Naive thymus-derived CD4-positive, alpha-beta T cell (primary cell): ENCODE results near the gene TNC. TPM values are rescaled to one million over a fixed set of nuclear protein-coding genes. Genes with fewer than 3 reads are reported as not detected.

Experiments used
- ATAC-seq: fragments of 150-1000 bp; cut with Tn5 transposase; 2 replicates; pipeline ENCODE4 v1.10.0; 2021; ENCODE audit warnings: mild to moderate bottlenecking, moderate library complexity
- CTCF ChIA-PET: fragments of 350-600 bp; sonication (Branson Sonifier 250); formaldehyde crosslinking; loops from one replicate; lab custom pipeline; 2021; ENCODE audit warnings: antibody characterized with exemption; lab: Charles Lee
- POLR2A ChIA-PET: fragments of 350-600 bp; sonication (Branson Sonifier 250); formaldehyde crosslinking; loops from one replicate; lab custom pipeline; 2021; ENCODE audit warnings: antibody characterized with exemption, inconsistent platforms; lab: Charles Lee
- DNase-seq, 9 donors: peaks; one replicate each; pipeline versions ENCODE4 v3.0.0 to v3.0.0-alpha.2; 2020 to 2022; ENCODE audit warnings: mixed read lengths in 1 of 9
- H3K27ac ChIP-seq: one replicate; pipeline ENCODE4 v1.7.0; 2013; ENCODE audit warnings: mild to moderate bottlenecking, low read depth, low read length, moderate library complexity
- H3K27me3 ChIP-seq, 2 donors: one replicate each; pipeline ENCODE4 v1.7.0; 2013; ENCODE audit warnings: low read length in 2 of 2, mild to moderate bottlenecking in 2 of 2, moderate library complexity in 2 of 2; ENCODE audit not compliant: control insufficient read depth in 2 of 2, insufficient read depth in 2 of 2
- H3K36me3 ChIP-seq, 3 experiments: 1 replicate in 2 of 3; 2 replicates in 1 of 3; pipeline ENCODE4 v1.7.0; 2013; ENCODE audit warnings: low read length in 3 of 3, mild to moderate bottlenecking in 3 of 3, moderate library complexity in 1 of 3; ENCODE audit not compliant: insufficient read depth in 3 of 3, control insufficient read depth in 2 of 3
- H3K4me1 ChIP-seq, 2 donors: one replicate each; pipeline ENCODE4 v1.7.0; 2013; ENCODE audit warnings: low read length in 2 of 2, mild to moderate bottlenecking in 2 of 2, moderate library complexity in 1 of 2; ENCODE audit not compliant: control insufficient read depth in 2 of 2, insufficient read depth in 2 of 2
- H3K4me3 ChIP-seq: 2 replicates; pipeline ENCODE4 v1.7.0; 2013; ENCODE audit warnings: mild to moderate bottlenecking, low read length
- H3K9me3 ChIP-seq, 3 experiments: 1 replicate in 2 of 3; 2 replicates in 1 of 3; pipeline ENCODE4 v1.7.0; 2013; ENCODE audit warnings: low read length in 3 of 3; ENCODE audit not compliant: control insufficient read depth in 2 of 3
- H3K27ac Mint-ChIP-seq, 9 donors: one replicate each; pipeline ENCODE4 v1.8.0; 2020 to 2022; ENCODE audit warnings: mixed read lengths in 9 of 9, mild to moderate bottlenecking in 8 of 9, moderate library complexity in 5 of 9, inconsistent platforms in 2 of 9
- H3K27me3 Mint-ChIP-seq, 5 donors: one replicate each; pipeline ENCODE4 v1.8.0; 2021 to 2022; ENCODE audit warnings: mixed read lengths in 5 of 5, mild to moderate bottlenecking in 1 of 5
- H3K36me3 Mint-ChIP-seq, 5 donors: one replicate each; pipeline ENCODE4 v1.8.0; 2020 to 2022; ENCODE audit warnings: mixed read lengths in 5 of 5, mild to moderate bottlenecking in 3 of 5, inconsistent platforms in 1 of 5
- H3K4me1 Mint-ChIP-seq, 7 donors: one replicate each; pipeline ENCODE4 v1.8.0; 2020 to 2022; ENCODE audit warnings: mixed read lengths in 7 of 7, mild to moderate bottlenecking in 3 of 7, inconsistent platforms in 1 of 7
- H3K4me3 Mint-ChIP-seq, 10 donors: one replicate each; pipeline ENCODE4 v1.8.0; 2020 to 2022; ENCODE audit warnings: mild to moderate bottlenecking in 10 of 10, mixed read lengths in 10 of 10, moderate library complexity in 6 of 10, inconsistent platforms in 2 of 10
- H3K9me3 Mint-ChIP-seq, 11 donors: one replicate each; pipeline ENCODE4 v1.8.0; 2020 to 2022; ENCODE audit warnings: mixed read lengths in 11 of 11, mild to moderate bottlenecking in 4 of 11, inconsistent platforms in 1 of 11, moderate library complexity in 1 of 11
- intact Hi-C, 2 donors: fragments of 100-400 bp; cut with micrococcal nuclease; formaldehyde crosslinking; loops; one replicate each; pipeline ENCODE4 v1.15.1; 2023
- polyA plus RNA-seq, 2 donors: library from polyadenylated mRNA; unstranded; fragments of 300-500 nt; fragmentation: Illumina TruSeq; gene quantifications; one replicate each; pipeline ENCODE4 v1.2.3, GENCODE V29; 2021
- total RNA-seq, 6 experiments: library from RNA in 5 of 6; stranded (reverse) in 5 of 6; gene quantifications; 1 replicate in 5 of 6; 2 replicates in 1 of 6; pipeline ENCODE4 v1.2.3 and lab custom pipeline; 2021 to 2026

The TNC gene
- total and polyA plus RNA-seq, 7 experiments from 2014 or later, result 0.22 TPM; not detected in 6

GRCh38 chr9:114988962-114989599 lies 128.9 kb downstream of the TNC start:
- POLR2A ChIA-PET, result interaction anchor here (0.9 to 1.3 kb wide), 2 partner anchors 59 to 60 kb away, joined by 4 to 5 read pairs; partner anchors contain the start of gene TNFSF8
- peaks cover 0 to 6% (median 0%) of the 10 kb centered on the region in 5 donors for H3K36me3 Mint-ChIP-seq
- Histone ChIP-seq H3K4me1 (peaks cover 5 to 24% of the 10 kb centered on the region in 2 donors), H3K27me3 (no peaks in the 10 kb centered on the region), H3K4me3 (no peak overlapping the region), H3K27ac (no peak overlapping the region), H3K9me3 (no peaks in the 10 kb centered on the region), H3K36me3 (no peaks in the 10 kb centered on the region)
- no peaks in the 10 kb centered on the region for H3K27me3 Mint-ChIP-seq
- DNase-seq, result peak in 1 of 9 donors; percentile 53
- no peaks in the 10 kb centered on the region for H3K9me3 Mint-ChIP-seq
- peak; percentile 62 for ATAC-seq
- peak overlapping the region in 8 of 10 donors; percentile 53 to 78 (median 68) for H3K4me3 Mint-ChIP-seq
- H3K27ac Mint-ChIP-seq, result peak overlapping the region; percentile 55 to 91 (median 83)
- CTCF ChIA-PET, result no interaction called here
- intact Hi-C loops, result loop anchor here in 1 of 2 donors (1.0 kb wide), 4 partner anchors 25 to 298 kb away; partner anchors contain the start of gene TNFSF8
- peaks cover 20 to 63% (median 35%) of the 10 kb centered on the region in 7 donors for H3K4me1 Mint-ChIP-seq

GRCh38 chr9:114987116-114987515 lies 130.8 kb downstream of the TNC start:
- Histone ChIP-seq H3K4me3 (no peak overlapping the region), H3K4me1 (peaks cover 5 to 24% of the 10 kb centered on the region in 2 donors), H3K27me3 (no peaks in the 10 kb centered on the region), H3K36me3 (no peaks in the 10 kb centered on the region), H3K27ac (no peak overlapping the region), H3K9me3 (no peaks in the 10 kb centered on the region)
- ATAC-seq (no peak), DNase-seq (no peak)
- H3K4me1 Mint-ChIP-seq, result peaks cover 20 to 53% (median 35%) of the 10 kb centered on the region in 7 donors
- ChIA-PET POLR2A (no interaction called here), CTCF (no interaction called here)
- no peak overlapping the region for H3K4me3 Mint-ChIP-seq
- peaks cover 0 to 9% (median 0%) of the 10 kb centered on the region in 5 donors for H3K36me3 Mint-ChIP-seq
- H3K9me3 Mint-ChIP-seq, result no peaks in the 10 kb centered on the region
- peaks cover 0 to 7% (median 0%) of the 10 kb centered on the region in 5 donors for H3K27me3 Mint-ChIP-seq
- intact Hi-C loops, result no loop called here
- peak overlapping the region in 4 of 9 donors; percentile 4 to 72 (median 48) for H3K27ac Mint-ChIP-seq

GRCh38 chr9:114985959-114986501 lies 131.9 kb downstream of the TNC start:
- Histone ChIP-seq H3K9me3 (no peaks in the 10 kb centered on the region), H3K4me3 (no peak overlapping the region), H3K36me3 (no peaks in the 10 kb centered on the region), H3K27ac (no peak overlapping the region), H3K27me3 (no peaks in the 10 kb centered on the region), H3K4me1 (peaks cover 5 to 24% of the 10 kb centered on the region in 2 donors)
- Mint-ChIP-seq H3K4me3 (no peak overlapping the region), H3K4me1 (peaks cover 19 to 44% (median 31%) of the 10 kb centered on the region in 7 donors), H3K27ac (no peak overlapping the region), H3K27me3 (peaks cover 0 to 7% (median 0%) of the 10 kb centered on the region in 5 donors), H3K9me3 (no peaks in the 10 kb centered on the region), H3K36me3 (peaks cover 0 to 9% (median 0%) of the 10 kb centered on the region in 5 donors)
- no peak for ATAC-seq
- intact Hi-C loops, result no loop called here
- ChIA-PET POLR2A (no interaction called here), CTCF (no interaction called here)
- no peak for DNase-seq

- ATAC-seq, result no peak
- intact Hi-C loops, result no loop called here
- Histone ChIP-seq H3K4me3 (no peak overlapping the region), H3K27me3 (no peaks in the 10 kb centered on the region), H3K27ac (no peak overlapping the region), H3K36me3 (no peaks in the 10 kb centered on the region), H3K9me3 (no peaks in the 10 kb centered on the region), H3K4me1 (no peaks in the 10 kb centered on the region)
- H3K9me3 Mint-ChIP-seq, result peaks cover 0 to 17% (median 0%) of the 10 kb centered on the region in 11 donors
- peaks cover 0 to 5% (median 0%) of the 10 kb centered on the region in 7 donors for H3K4me1 Mint-ChIP-seq
- H3K36me3 Mint-ChIP-seq, result peaks cover 0 to 31% (median 6%) of the 10 kb centered on the region in 5 donors
- ChIA-PET CTCF (no interaction called here), POLR2A (interaction anchor here (1.6 kb wide), 1 partner anchor 9 kb away, joined by 3 read pairs; no protein-coding TSS in a partner anchor)
- no peak for DNase-seq
- H3K4me3 Mint-ChIP-seq, result no peak overlapping the region
- peaks cover 0 to 19% (median 0%) of the 10 kb centered on the region in 5 donors for H3K27me3 Mint-ChIP-seq
- H3K27ac Mint-ChIP-seq, result no peak overlapping the region
Observed at GRCh38 chr9:114981063-114981462, 136.9 kb downstream of the TNC start.

GRCh38 chr9:114973216-114973615 lies 144.7 kb downstream of the TNC start:
- Histone ChIP-seq H3K9me3 (no peaks in the 10 kb centered on the region), H3K27me3 (peaks cover 0 to 3% of the 10 kb centered on the region in 2 donors), H3K4me3 (no peak overlapping the region), H3K4me1 (peaks cover 0 to 4% of the 10 kb centered on the region in 2 donors), H3K27ac (no peak overlapping the region), H3K36me3 (no peaks in the 10 kb centered on the region)
- H3K9me3 Mint-ChIP-seq, result peaks cover 0 to 11% (median 0%) of the 10 kb centered on the region in 11 donors
- ATAC-seq (no peak), DNase-seq (no peak)
- POLR2A ChIA-PET, result no interaction called here
- H3K27ac Mint-ChIP-seq, result no peak overlapping the region
- peaks cover 0 to 6% (median 0%) of the 10 kb centered on the region in 5 donors for H3K27me3 Mint-ChIP-seq
- CTCF ChIA-PET, result interaction anchor here (1.9 kb wide), 1 partner anchor 292 kb away, joined by 4 read pairs; no protein-coding TSS in a partner anchor
- no peak overlapping the region for H3K4me3 Mint-ChIP-seq
- H3K36me3 Mint-ChIP-seq, result peaks cover 0 to 44% (median 0%) of the 10 kb centered on the region in 5 donors
- intact Hi-C loops, result no loop called here
- peaks cover 3 to 16% (median 14%) of the 10 kb centered on the region in 7 donors for H3K4me1 Mint-ChIP-seq

GRCh38 chr9:114972510-114973136 lies 145.3 kb downstream of the TNC start:
- CTCF ChIA-PET, result interaction anchor here (0.6 to 1.9 kb wide), 2 partner anchors 292 to 425 kb away, joined by 4 read pairs; no protein-coding TSS in a partner anchor
- peaks cover 0 to 4% (median 0%) of the 10 kb centered on the region in 5 donors for H3K27me3 Mint-ChIP-seq
- peaks cover 0 to 47% (median 0%) of the 10 kb centered on the region in 5 donors for H3K36me3 Mint-ChIP-seq
- Histone ChIP-seq H3K9me3 (no peaks in the 10 kb centered on the region), H3K27me3 (peaks cover 0 to 3% of the 10 kb centered on the region in 2 donors), H3K4me1 (peaks cover 0 to 10% of the 10 kb centered on the region in 2 donors), H3K27ac (no peak overlapping the region), H3K36me3 (no peaks in the 10 kb centered on the region), H3K4me3 (no peak overlapping the region)
- H3K4me1 Mint-ChIP-seq, result peaks cover 9 to 22% (median 20%) of the 10 kb centered on the region in 7 donors
- intact Hi-C loops, result no loop called here
- no peak overlapping the region for H3K4me3 Mint-ChIP-seq
- no peak overlapping the region for H3K27ac Mint-ChIP-seq
- ATAC-seq (no peak), DNase-seq (no peak)
- POLR2A ChIA-PET, result interaction anchor here (0.8 to 1.2 kb wide), 2 partner anchors 9 to 46 kb away, joined by 3 read pairs; no protein-coding TSS in a partner anchor
- peaks cover 0 to 10% (median 0%) of the 10 kb centered on the region in 11 donors for H3K9me3 Mint-ChIP-seq
